Colon (tissue), 2 donors: ENCODE measurements around the gene PATL2.
"Not testable (repeated sequence)": the region's sequence is repeated elsewhere in the genome, so short reads cannot be mapped to it uniquely, and the experiment has no call there.

ENCODE experiments used
- FAIRE-seq: peaks from 2 replicates; lab custom pipeline; 2012; peaks lifted over from hg19 to GRCh38; lab: Jason Lieb, UNC
- donor health status: control.
- donor health status: control.

The PATL2 gene

DNA sequence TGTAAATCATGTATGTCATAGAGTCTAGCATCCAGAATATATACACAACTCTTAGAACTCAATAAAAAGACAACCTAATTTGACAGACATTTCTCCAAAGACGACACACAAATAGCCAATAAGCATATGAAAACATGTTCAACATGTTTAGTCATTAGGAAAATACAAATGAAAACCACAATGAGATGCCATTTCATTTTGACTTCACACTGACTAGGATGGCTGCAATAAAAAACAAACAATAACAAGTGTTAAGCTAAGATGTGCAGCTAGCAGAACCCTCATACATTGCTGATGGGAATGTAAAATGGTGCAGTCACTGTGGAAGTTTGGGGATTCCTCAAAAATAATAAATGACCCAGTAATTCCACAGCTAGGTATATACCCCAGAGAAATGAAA is 64.1 kb downstream of the PATL2 start:
- no peak for FAIRE-seq

DNA sequence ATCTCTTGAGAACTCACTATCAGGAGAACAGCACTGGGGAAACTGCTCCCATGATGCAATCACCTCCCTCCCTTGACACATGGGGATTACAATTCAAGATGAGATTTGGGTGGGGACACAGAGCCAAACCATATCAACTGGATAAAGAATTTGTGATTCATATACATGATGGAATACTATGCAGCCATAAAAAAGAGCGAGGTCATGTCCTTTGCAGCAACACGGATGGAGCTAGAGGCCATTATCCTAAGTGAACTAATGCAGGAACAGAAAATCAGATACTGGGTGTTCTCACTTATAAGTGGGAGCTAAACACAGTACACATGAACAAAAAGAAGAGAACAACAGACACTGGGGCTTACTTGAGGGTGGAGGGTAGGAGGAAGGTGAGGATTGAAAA is 64.7 kb downstream of the PATL2 start:
- FAIRE-seq: no peak

DNA sequence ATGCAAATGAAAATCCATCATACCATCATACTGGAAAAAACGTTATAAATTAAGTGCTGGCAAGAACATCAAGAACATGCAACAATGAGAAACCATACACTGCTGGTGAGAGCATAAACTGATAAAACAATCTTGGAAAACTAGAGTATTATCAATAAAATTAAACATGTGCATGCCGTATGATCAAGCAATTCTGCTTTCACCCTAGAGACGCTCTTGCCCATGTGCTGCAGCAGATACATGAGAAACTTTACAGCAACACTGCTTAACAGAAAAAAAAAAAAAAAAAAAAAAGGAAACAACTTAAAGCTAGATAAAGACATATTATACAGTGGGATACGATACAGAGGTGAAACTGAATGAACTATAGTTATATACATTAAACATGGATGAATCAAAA is 69.5 kb downstream of the PATL2 start:
- FAIRE-seq: no peak

DNA sequence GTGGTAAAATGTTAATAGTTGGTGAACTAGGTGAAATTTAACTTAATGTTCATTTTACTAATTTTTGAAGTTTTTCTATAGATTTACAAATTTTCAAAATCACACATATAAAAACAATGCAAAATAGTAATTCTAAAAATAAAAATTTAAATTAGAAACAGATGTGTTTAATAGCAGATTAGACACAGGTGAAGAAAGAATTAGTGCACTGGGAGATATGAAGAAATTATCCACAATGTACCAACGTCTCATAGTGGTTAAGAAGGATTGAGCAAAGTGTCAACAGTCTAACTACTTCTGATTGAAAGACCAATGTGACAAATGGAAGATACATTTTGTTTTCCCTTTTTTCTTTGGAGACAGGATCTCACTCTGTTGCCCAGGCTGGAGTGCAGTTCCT is 74.1 kb downstream of the PATL2 start:
- no peak for FAIRE-seq

DNA sequence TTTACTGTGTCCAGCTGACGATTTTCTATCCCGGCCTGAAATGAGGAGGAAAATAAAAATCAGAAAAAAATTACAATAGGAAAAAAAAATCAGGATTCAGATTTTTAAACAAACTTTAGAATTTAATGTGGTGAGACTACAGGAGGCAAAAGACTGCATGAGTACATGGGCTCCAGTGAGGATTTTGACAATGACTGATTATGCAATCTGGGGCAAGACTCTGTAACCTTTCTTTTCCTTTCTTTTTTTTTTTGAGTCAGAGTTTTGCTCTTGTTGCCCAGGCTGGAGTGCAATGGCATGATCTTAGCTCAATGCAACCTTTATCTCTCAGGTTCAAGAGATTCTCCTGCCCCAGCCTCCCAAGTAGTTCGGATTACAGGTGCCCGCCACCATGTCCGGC is 77.5 kb downstream of the PATL2 start:
- no peak for FAIRE-seq

DNA sequence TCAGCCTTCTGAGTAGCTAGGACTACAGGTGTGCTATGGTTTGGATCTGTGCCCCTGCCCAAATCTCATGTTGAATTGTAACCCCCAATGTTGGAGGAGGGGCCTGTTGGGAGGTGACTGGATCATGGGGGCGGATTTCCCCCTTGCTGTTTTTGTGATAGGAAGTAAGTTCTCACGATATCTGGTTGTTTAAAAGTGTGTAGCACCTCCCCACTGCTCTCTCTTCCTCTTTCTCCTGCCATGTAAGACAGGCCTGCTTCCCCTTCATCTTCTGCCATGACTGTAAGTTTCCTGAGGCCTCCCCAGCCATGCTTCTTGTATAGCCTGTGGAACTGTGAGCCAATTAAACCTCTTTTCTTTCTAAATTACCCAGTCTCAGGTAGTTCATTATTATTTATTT is 85.8 kb downstream of the PATL2 start:
- FAIRE-seq: not testable (repeated sequence)

DNA sequence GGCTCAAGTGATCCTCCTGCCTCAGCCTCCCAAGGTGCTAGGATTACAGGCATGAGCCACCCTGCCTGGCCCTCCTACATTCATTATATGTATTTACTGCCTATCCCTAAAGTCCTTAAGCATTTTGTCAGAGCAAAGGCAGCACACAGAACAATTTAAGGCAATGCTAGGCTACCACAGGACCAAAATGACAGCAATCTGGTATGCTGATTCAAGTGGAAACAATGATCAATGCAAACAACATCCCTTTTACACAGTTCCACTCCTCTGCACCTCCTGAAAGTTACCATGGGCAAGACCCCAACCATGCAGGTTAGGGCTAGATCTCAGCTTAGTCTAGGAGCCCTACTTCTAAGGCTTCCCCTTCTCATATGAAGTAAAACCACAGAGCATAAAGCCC is 87.9 kb downstream of the PATL2 start:
- FAIRE-seq: no peak

DNA sequence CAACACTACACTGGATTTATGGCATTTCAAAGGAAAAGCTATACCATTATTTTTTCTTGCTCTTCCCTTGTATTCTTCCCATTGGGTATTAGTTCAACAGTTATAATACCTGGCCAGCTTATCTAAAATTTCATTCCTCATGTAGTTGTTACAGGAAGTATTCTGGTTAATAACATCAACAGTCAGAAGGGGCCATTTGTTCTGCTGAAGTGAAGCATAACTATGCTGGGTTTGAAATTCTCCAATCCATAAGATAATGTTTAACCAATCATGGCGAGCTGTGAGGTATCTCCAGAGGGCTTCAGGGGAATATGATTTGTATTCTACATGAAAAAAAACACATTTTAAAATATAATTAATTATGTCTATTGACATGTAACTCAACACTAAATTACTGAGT is 91.0 kb downstream of the PATL2 start:
- FAIRE-seq: no peak

DNA sequence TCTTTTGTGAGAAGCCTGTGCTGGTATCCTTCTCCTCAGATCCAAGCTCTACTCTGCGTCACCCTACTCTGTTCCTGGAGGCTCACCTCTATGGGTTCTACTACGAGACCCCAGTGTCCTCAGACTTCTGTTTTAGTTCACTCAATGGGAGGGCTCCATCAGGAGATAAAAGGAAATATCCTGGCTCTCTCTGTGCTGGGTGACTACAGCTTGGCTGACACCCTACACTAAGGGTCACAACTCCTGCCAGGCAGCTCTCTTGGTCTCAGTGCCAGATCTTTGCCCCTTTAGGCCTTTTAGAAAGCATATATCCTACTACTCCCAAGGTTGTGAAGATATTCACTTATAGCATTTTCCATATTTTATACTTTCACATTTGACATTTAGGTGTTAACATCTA is 94.1 kb downstream of the PATL2 start:
- no peak for FAIRE-seq
